Lung (tissue), 12 donors: Measurements from ENCODE around the gene TWIST2. TPM values are rescaled to one million over a fixed set of nuclear protein-coding genes. Genes with fewer than 3 reads are reported as not detected.

Experiments
- ATAC-seq: fragments of 200-7000 bp; cut with Tn5 transposase; one replicate; pipeline ENCODE4 v1.9.1; 2020; ENCODE audit warnings: moderate number of reproducible peaks; ENCODE audit not compliant: insufficient read depth, low FRiP score
- DNase-seq, 3 donors: peaks; one replicate each; pipeline ENCODE4 v3.0.0-alpha.2; 2013 to 2017
- H3K27ac ChIP-seq, 2 donors: one replicate each; pipeline ENCODE4 v1.5.1; 2013; ENCODE audit warnings: mild to moderate bottlenecking in 2 of 2, moderate library complexity in 2 of 2, control low read depth in 1 of 2, inconsistent platforms in 1 of 2, low read depth in 1 of 2, low read length in 1 of 2
- H3K27me3 ChIP-seq, 3 donors: one replicate each; pipeline ENCODE4 v1.5.1; 2013; ENCODE audit warnings: low read length in 2 of 3; ENCODE audit not compliant: control insufficient read depth in 3 of 3, insufficient read depth in 3 of 3
- H3K36me3 ChIP-seq, 4 donors: one replicate each; pipeline ENCODE4 v1.5.1; 2013; ENCODE audit warnings: low read length in 4 of 4, mild to moderate bottlenecking in 1 of 4, moderate library complexity in 1 of 4; ENCODE audit not compliant: control insufficient read depth in 4 of 4, insufficient read depth in 4 of 4
- H3K4me1 ChIP-seq, 5 donors: one replicate each; pipeline ENCODE4 v1.5.1; 2013; ENCODE audit warnings: low read length in 5 of 5, mild to moderate bottlenecking in 2 of 5, moderate library complexity in 1 of 5; ENCODE audit not compliant: control insufficient read depth in 5 of 5, insufficient read depth in 5 of 5
- H3K4me3 ChIP-seq: one replicate; pipeline ENCODE4 v1.5.1; 2013; ENCODE audit warnings: mild to moderate bottlenecking, control low read depth, moderate library complexity
- H3K9ac ChIP-seq, 2 donors: one replicate each; pipeline ENCODE4 v1.5.1; 2013; ENCODE audit warnings: low read length in 2 of 2, control low read depth in 1 of 2; ENCODE audit not compliant: insufficient read depth in 1 of 2
- H3K9me3 ChIP-seq, 4 donors: one replicate each; pipeline ENCODE4 v1.5.1; 2013; ENCODE audit warnings: low read length in 3 of 4, mild to moderate bottlenecking in 1 of 4, moderate library complexity in 1 of 4; ENCODE audit not compliant: control insufficient read depth in 4 of 4, insufficient read depth in 3 of 4
- WGBS, 2 donors: extraction: QIAGEN DNeasy Blood & Tissue Kit; methylation state at CpG; one replicate each; pipeline ENCODE4 v1.1.7; 2013; 5-methylcytosine and 5-hydroxymethylcytosine counted together
- polyA plus RNA-seq, 2 donors: library from polyadenylated mRNA; stranded (reverse); fragments of 200-250 nt; gene quantifications; one replicate each; pipeline ENCODE4 v1.2.1, GENCODE V29; 2013
- total RNA-seq, 2 donors: library from RNA; depleted of rRNA in 1 of 2; stranded (reverse); fragments of >200 nt in 1 of 2; gene quantifications; one replicate each; pipeline ENCODE4 v1.2.1, GENCODE V29; 2014 to 2021
- TF ChIP-seq, protein P1 (sequence below): IDR thresholded peaks from 2 replicates; pipeline ENCODE4 v1.5.1; 2012; ENCODE audit warnings: mild to moderate bottlenecking; ENCODE audit errors: control extremely low read depth, extremely low read depth
- donor health status: control.
- donor health status: control.
- donor health status: Bipolar disorder and iron deficiency.
- donor health status: healthy.
- donor health status: DM: yes; HTN: yes; CAD: no.

TWIST2 gene
- total and polyA plus RNA-seq, 4 donors: 10.1 to 14.8 (median 11.7) TPM

DNA sequence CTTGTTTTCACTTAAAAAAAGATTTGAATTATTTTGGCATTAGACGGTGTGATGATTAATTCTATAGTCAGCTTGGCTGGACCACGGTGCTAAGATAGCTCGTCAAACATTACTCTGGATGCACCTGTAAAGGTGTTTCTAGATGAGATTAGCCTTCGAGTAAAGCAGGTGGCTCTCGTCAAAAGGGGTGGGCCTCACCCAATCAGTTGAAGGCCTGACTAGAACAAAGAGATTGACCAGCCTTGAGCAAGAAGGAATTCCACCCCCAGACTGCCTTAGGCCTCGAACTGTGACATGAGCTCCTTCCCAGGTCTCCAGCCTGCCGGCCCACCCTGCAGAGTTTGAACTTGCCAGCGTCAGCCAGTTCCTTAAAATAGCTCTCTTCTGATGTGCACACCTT lies 73.4 kb downstream of the TWIST2 start:
- Histone ChIP-seq H3K27ac (no peak overlapping the region), H3K27me3 (no peaks in the 10 kb centered on the region), H3K4me1 (no peaks in the 10 kb centered on the region), H3K4me3 (no peak overlapping the region), H3K36me3 (no peaks in the 10 kb centered on the region), H3K9ac (no peak overlapping the region), H3K9me3 (no peaks in the 10 kb centered on the region)
- DNase-seq: no peak
- 85 to 94% methylated on average over 8 of the region's 8 CpGs for WGBS, 2 donors
- no peak for ATAC-seq
- TF ChIP-seq, protein P1, sequence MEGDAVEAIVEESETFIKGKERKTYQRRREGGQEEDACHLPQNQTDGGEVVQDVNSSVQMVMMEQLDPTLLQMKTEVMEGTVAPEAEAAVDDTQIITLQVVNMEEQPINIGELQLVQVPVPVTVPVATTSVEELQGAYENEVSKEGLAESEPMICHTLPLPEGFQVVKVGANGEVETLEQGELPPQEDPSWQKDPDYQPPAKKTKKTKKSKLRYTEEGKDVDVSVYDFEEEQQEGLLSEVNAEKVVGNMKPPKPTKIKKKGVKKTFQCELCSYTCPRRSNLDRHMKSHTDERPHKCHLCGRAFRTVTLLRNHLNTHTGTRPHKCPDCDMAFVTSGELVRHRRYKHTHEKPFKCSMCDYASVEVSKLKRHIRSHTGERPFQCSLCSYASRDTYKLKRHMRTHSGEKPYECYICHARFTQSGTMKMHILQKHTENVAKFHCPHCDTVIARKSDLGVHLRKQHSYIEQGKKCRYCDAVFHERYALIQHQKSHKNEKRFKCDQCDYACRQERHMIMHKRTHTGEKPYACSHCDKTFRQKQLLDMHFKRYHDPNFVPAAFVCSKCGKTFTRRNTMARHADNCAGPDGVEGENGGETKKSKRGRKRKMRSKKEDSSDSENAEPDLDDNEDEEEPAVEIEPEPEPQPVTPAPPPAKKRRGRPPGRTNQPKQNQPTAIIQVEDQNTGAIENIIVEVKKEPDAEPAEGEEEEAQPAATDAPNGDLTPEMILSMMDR: no peak

DNA sequence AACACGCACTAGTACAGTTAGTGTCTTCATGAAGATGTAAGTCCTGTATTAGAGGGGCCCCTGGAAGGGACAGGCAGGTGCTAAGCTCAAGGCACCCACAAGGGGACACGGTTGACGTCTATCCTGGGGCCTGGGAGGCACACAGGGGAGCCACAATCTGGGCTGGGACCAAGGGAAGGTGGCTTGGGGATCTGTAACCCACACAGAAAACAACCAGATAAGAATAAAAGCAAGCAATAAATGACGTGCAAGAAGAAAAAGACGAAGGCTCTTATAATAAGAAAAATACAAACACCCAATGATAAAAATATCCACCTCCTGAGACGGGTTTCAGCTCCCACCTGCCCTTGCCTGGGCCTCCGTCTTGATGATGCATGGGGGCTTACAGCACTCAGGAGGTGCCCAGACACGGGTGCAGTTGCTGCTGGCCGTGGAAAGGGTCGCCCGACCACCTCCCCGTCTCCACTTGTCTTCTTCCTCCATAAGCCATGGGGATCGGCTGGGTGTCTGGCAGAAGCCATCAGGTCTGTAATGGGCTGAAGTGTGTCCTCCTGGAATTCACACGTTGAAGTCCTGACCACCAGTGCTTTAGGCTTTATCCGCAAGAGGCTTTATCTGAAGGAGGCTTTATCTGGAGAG lies 73.9 kb downstream of the TWIST2 start:
- Histone ChIP-seq H3K27me3 (no peaks in the 10 kb centered on the region), H3K9me3 (no peaks in the 10 kb centered on the region), H3K4me1 (no peaks in the 10 kb centered on the region), H3K4me3 (no peak overlapping the region), H3K27ac (no peak overlapping the region), H3K36me3 (no peaks in the 10 kb centered on the region), H3K9ac (no peak overlapping the region)
- DNase-seq: no peak
- TF ChIP-seq, protein P1: no peak
- WGBS, 2 donors: 79 to 81% methylated on average over 15 of the region's 15 CpGs
- ATAC-seq: no peak

DNA sequence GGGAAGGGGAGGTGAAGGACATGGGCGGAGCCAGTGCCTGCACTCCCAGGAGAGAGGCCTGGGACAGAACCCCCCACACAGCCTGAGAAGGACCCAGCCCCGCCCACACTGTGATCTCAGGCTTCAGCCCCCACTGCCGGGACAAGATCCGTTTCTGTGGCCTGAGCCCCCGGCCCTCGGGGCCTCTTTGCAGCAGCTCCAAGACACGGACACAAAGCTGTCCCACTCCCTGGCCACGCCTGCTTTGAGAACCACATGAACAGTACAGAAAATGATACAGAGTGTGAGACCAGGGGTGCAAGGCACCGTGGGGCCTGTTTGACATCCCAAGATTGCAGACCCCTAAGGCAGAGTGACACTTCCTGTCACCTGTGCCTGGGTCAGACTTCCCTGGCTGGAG lies 74.5 kb downstream of the TWIST2 start:
- no peaks in the 10 kb centered on the region for H3K27me3 ChIP-seq
- no peak for ATAC-seq
- WGBS, 2 donors: 67 to 71% methylated on average over 9 of the region's 9 CpGs
- no peak overlapping the region for H3K27ac ChIP-seq
- no peak for DNase-seq
- H3K9ac ChIP-seq: no peak overlapping the region
- no peaks in the 10 kb centered on the region for H3K4me1 ChIP-seq
- TF ChIP-seq, protein P1: no peak
- H3K36me3 ChIP-seq: no peaks in the 10 kb centered on the region
- H3K9me3 ChIP-seq: no peaks in the 10 kb centered on the region
- no peak overlapping the region for H3K4me3 ChIP-seq

DNA sequence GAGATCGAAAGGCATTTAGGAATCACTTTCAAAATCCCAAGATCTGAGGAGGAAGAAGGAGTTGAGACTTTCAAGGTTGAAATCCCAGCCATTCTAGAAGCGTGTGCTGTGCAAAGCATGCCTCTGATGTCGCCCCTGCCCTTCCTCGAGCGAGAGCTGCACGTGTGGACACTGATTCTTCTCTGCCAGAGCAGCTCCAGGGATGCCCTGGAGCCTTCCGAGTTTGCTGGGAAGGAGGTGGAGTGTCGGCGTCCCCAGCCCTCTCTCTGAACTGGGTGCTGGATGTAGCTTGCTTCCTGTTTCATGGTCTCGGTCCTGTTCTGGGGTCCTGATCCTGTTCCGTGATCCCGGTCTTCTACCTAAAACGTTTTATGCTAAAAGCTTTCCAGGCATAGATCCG lies 76.1 kb downstream of the TWIST2 start:
- Histone ChIP-seq H3K9me3 (peaks cover 0 to 2% (median 0%) of the 10 kb centered on the region in 4 donors), H3K36me3 (no peaks in the 10 kb centered on the region), H3K27ac (no peak overlapping the region), H3K4me3 (no peak overlapping the region), H3K9ac (no peak overlapping the region), H3K27me3 (no peaks in the 10 kb centered on the region), H3K4me1 (peaks cover 0 to 5% (median 1%) of the 10 kb centered on the region in 5 donors)
- 85 to 91% methylated on average over 14 of the region's 14 CpGs for WGBS, 2 donors
- ATAC-seq: no peak
- TF ChIP-seq, protein P1: no peak
- DNase-seq: no peak
